GM12878 (cell line): ENCODE data around the gene PTP4A1. TPM values are rescaled to one million over a fixed set of nuclear protein-coding genes. Genes with fewer than 3 reads are reported as not detected.
A peak's percentile ranks its signal among the peaks of the same experiment; 100 is the strongest.

Source experiments
- ASH2L ChIP-seq: fragments of 300-600, 200-600 bp; sonication (generic); IDR thresholded peaks from 2 replicates; pipeline ENCODE4 v1.6.1; 2017; ENCODE audit warnings: low read depth, mild to moderate bottlenecking, borderline replicate concordance
- CBX3 ChIP-seq: fragments of 200-600 bp; sonication (generic); IDR thresholded peaks from 2 replicates; pipeline ENCODE4 v1.6.1; 2016; ENCODE audit warnings: low read depth, borderline replicate concordance
- EED ChIP-seq: sonication (generic); IDR thresholded peaks from 2 replicates; pipeline ENCODE4 v1.6.1; 2016; ENCODE audit warnings: antibody characterized with exemption, low read depth
- HDAC2 ChIP-seq: fragments of 200-600 bp; sonication (generic); IDR thresholded peaks from 2 replicates; pipeline ENCODE4 v1.6.1; 2017
- IRF4 ChIP-seq: IDR thresholded peaks from 2 replicates; pipeline ENCODE4 v1.6.1; 2011; ENCODE audit warnings: low read depth, low read length
- MTA3 ChIP-seq: IDR thresholded peaks from 2 replicates; pipeline ENCODE4 v1.6.1; 2012; ENCODE audit warnings: low read length, inconsistent platforms, borderline replicate concordance
- PAX8 ChIP-seq: fragments of 450-650 bp; IDR thresholded peaks from 2 replicates; pipeline ENCODE4 v1.6.1; 2017; ENCODE audit warnings: mild to moderate bottlenecking, moderate library complexity
- POLR2A ChIP-seq: IDR thresholded peaks from 2 replicates; pipeline ENCODE4 v1.6.1; 2011; ENCODE audit warnings: low read depth, mild to moderate bottlenecking, low read length
- RCOR1 ChIP-seq: conservative IDR thresholded peaks from 2 replicates; pipeline ENCODE4 v1.6.1; 2012; ENCODE audit warnings: low read depth, low read length, improper control_type of control experiment
- SIN3A ChIP-seq: IDR thresholded peaks from 2 replicates; pipeline ENCODE4 v1.6.1; 2012; ENCODE audit warnings: low read depth, low read length, improper control_type of control experiment
- SUPT20H ChIP-seq: IDR thresholded peaks from 2 replicates; pipeline ENCODE4 v1.6.1; 2011; ENCODE audit warnings: low read depth, mild to moderate bottlenecking, low read length, moderate library complexity, borderline replicate concordance; ENCODE audit not compliant: control insufficient read depth
- ZNF384 ChIP-seq: IDR thresholded peaks from 2 replicates; pipeline ENCODE4 v1.6.1; 2012; ENCODE audit warnings: low read depth, mild to moderate bottlenecking, low read length, improper control_type of control experiment, borderline replicate concordance
- polyA plus RNA-seq, 11 experiments: library from polyadenylated mRNA; depleted of rRNA in 4 of 11; unstranded in 6 of 11; stranded (reverse) in 5 of 11; fragments of >200 nt; fragmentation: Nextera tagmentation in 4 of 11; fragmentation: Illumina TruSeq in 1 of 11; extraction: Ambion mirVana in 4 of 11; extraction: Trizol in 1 of 11; gene quantifications; 1 replicate in 1 of 11; 2 replicates in 10 of 11; pipeline versions ENCODE4 v1.2.1 to v1.2.3, GENCODE V29; 2011 to 2016; ENCODE audit warnings: inconsistent platforms in 2 of 11, missing spikeins in 2 of 11, low read depth in 1 of 11
- total RNA-seq, 4 experiments: library from RNA; depleted of rRNA in 3 of 4; stranded (reverse); fragments of >200 nt in 3 of 4; fragmentation: Illumina TruSeq in 1 of 4; extraction: Trizol in 1 of 4; gene quantifications; 2 replicates each; pipeline versions ENCODE4 v1.2.1 to v1.2.3, GENCODE V29; 2013 to 2021
- TF ChIP-seq, protein P1 (sequence below): IDR thresholded peaks from 2 replicates; pipeline ENCODE4 v1.6.1; 2012; ENCODE audit warnings: improper control_type of control experiment, low read depth, low read length; ENCODE audit not compliant: insufficient replicate concordance
- TF ChIP-seq, protein P2 (sequence below): fragments of 150-350 bp; IDR thresholded peaks from 2 replicates; pipeline ENCODE4 v1.6.1; 2016; ENCODE audit warnings: low read depth, low read length
- TF ChIP-seq, protein P3 (sequence below): fragments of 150-350 bp; IDR thresholded peaks from 2 replicates; pipeline ENCODE4 v1.6.1; 2014; ENCODE audit warnings: mild to moderate bottlenecking, low read depth, low read length
- TF ChIP-seq, protein P4 (sequence below): IDR thresholded peaks from 2 replicates; pipeline ENCODE4 v1.6.1; 2011; ENCODE audit warnings: low read depth, mild to moderate bottlenecking, low read length, moderate library complexity, borderline replicate concordance; ENCODE audit errors: extremely low read depth
- TF ChIP-seq, protein P5 (sequence below): IDR thresholded peaks from 2 replicates; pipeline ENCODE4 v1.6.1; 2011; ENCODE audit warnings: low read depth, low read length, improper control_type of control experiment, borderline replicate concordance

Gene PTP4A1
- total and polyA plus RNA-seq, 10 of the 15 experiments (the other 5 are each of a cell fraction or from before 2014, with no cell fraction given), result 8.5 to 190 (median 46.4) TPM; not detected in 2

DNA sequence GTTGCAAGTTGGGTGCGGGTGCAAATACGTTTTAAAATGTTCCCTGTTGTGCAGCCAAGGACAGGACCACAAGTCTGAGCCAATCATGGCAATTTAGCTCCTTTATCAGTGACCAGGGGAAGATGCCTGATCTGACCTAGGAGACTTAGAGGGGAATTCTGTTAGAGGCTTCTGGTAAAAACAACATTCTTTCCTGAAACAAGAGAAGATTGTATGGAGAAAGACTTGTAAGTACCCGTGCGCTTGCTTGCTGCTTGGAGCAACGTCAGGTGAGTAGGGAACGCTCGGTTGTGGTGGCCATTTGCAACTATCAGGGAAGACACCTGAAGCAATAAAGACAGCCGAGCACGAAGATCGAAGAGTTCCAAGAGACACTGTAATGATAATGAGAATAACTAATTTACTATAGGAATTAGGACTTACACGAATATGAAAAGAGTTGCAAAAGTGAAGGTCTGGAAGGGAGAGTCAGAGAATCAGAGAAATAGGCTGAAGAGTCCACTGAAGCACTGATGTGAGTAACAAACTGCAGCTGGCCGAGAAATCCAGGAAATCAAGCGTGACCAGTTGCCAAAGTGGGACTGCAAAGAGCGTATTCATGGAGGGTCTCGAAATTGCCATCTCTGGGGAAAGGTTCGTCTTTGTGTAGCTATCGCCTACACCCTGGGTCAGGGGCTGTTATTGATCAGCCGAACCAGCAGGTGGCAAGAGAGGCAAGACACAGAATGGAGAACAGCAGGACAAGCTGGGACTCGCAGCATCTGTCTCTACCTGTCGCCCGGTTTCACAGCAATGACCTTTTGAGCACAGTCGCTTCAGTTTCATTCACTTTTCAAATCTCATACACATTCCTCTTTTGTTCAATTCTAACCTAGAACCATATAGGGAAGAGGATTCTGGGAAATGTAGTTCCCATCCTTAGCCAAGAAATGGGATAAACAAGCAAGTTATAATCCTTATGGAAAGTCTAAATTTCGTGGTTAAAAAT lies 26.1 kb downstream of the PTP4A1 start (continued):
- 0 out of 2 replicates have a peak, but pooled peaks have one; percentile 63 for TF ChIP-seq IRF4
- no peak for TF ChIP-seq HDAC2
- no peak for TF ChIP-seq ZNF384
- no peak for TF ChIP-seq PAX8
- TF ChIP-seq SIN3A, result 0 out of 2 replicates have a peak, but pooled peaks have one; percentile 31
- TF ChIP-seq SUPT20H, result no peak
- TF ChIP-seq MTA3, result no peak
- no peak for TF ChIP-seq RCOR1
- TF ChIP-seq, protein P1, sequence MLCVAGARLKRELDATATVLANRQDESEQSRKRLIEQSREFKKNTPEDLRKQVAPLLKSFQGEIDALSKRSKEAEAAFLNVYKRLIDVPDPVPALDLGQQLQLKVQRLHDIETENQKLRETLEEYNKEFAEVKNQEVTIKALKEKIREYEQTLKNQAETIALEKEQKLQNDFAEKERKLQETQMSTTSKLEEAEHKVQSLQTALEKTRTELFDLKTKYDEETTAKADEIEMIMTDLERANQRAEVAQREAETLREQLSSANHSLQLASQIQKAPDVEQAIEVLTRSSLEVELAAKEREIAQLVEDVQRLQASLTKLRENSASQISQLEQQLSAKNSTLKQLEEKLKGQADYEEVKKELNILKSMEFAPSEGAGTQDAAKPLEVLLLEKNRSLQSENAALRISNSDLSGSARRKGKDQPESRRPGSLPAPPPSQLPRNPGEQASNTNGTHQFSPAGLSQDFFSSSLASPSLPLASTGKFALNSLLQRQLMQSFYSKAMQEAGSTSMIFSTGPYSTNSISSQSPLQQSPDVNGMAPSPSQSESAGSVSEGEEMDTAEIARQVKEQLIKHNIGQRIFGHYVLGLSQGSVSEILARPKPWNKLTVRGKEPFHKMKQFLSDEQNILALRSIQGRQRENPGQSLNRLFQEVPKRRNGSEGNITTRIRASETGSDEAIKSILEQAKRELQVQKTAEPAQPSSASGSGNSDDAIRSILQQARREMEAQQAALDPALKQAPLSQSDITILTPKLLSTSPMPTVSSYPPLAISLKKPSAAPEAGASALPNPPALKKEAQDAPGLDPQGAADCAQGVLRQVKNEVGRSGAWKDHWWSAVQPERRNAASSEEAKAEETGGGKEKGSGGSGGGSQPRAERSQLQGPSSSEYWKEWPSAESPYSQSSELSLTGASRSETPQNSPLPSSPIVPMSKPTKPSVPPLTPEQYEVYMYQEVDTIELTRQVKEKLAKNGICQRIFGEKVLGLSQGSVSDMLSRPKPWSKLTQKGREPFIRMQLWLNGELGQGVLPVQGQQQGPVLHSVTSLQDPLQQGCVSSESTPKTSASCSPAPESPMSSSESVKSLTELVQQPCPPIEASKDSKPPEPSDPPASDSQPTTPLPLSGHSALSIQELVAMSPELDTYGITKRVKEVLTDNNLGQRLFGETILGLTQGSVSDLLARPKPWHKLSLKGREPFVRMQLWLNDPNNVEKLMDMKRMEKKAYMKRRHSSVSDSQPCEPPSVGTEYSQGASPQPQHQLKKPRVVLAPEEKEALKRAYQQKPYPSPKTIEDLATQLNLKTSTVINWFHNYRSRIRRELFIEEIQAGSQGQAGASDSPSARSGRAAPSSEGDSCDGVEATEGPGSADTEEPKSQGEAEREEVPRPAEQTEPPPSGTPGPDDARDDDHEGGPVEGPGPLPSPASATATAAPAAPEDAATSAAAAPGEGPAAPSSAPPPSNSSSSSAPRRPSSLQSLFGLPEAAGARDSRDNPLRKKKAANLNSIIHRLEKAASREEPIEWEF, result no peak
- TF ChIP-seq, protein P2, sequence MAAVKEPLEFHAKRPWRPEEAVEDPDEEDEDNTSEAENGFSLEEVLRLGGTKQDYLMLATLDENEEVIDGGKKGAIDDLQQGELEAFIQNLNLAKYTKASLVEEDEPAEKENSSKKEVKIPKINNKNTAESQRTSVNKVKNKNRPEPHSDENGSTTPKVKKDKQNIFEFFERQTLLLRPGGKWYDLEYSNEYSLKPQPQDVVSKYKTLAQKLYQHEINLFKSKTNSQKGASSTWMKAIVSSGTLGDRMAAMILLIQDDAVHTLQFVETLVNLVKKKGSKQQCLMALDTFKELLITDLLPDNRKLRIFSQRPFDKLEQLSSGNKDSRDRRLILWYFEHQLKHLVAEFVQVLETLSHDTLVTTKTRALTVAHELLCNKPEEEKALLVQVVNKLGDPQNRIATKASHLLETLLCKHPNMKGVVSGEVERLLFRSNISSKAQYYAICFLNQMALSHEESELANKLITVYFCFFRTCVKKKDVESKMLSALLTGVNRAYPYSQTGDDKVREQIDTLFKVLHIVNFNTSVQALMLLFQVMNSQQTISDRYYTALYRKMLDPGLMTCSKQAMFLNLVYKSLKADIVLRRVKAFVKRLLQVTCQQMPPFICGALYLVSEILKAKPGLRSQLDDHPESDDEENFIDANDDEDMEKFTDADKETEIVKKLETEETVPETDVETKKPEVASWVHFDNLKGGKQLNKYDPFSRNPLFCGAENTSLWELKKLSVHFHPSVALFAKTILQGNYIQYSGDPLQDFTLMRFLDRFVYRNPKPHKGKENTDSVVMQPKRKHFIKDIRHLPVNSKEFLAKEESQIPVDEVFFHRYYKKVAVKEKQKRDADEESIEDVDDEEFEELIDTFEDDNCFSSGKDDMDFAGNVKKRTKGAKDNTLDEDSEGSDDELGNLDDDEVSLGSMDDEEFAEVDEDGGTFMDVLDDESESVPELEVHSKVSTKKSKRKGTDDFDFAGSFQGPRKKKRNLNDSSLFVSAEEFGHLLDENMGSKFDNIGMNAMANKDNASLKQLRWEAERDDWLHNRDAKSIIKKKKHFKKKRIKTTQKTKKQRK, result no peak
- TF ChIP-seq, protein P3, sequence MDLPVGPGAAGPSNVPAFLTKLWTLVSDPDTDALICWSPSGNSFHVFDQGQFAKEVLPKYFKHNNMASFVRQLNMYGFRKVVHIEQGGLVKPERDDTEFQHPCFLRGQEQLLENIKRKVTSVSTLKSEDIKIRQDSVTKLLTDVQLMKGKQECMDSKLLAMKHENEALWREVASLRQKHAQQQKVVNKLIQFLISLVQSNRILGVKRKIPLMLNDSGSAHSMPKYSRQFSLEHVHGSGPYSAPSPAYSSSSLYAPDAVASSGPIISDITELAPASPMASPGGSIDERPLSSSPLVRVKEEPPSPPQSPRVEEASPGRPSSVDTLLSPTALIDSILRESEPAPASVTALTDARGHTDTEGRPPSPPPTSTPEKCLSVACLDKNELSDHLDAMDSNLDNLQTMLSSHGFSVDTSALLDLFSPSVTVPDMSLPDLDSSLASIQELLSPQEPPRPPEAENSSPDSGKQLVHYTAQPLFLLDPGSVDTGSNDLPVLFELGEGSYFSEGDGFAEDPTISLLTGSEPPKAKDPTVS, result no peak
- no peak for TF ChIP-seq ASH2L
- no peak for TF ChIP-seq CBX3
- TF ChIP-seq, protein P4, sequence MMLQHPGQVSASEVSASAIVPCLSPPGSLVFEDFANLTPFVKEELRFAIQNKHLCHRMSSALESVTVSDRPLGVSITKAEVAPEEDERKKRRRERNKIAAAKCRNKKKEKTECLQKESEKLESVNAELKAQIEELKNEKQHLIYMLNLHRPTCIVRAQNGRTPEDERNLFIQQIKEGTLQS, result no peak; the same call in 1 of the 2 replicates
- TF ChIP-seq EED, result 0 out of 2 replicates have a peak, but pooled peaks have one; percentile 27
- TF ChIP-seq, protein P5, sequence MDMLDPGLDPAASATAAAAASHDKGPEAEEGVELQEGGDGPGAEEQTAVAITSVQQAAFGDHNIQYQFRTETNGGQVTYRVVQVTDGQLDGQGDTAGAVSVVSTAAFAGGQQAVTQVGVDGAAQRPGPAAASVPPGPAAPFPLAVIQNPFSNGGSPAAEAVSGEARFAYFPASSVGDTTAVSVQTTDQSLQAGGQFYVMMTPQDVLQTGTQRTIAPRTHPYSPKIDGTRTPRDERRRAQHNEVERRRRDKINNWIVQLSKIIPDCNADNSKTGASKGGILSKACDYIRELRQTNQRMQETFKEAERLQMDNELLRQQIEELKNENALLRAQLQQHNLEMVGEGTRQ, result no peak
- TF ChIP-seq POLR2A, result 0 out of 2 replicates have a peak, but pooled peaks have one; percentile 41
